Kidney (tissue), 14 donors: ENCODE results near the gene MYH11. TPM values are rescaled to one million over a fixed set of nuclear protein-coding genes. Genes with fewer than 3 reads are reported as not detected.

Experiments
- DNase-seq, 5 donors: peaks; one replicate each; pipeline ENCODE4 v3.0.0-alpha.2; 2013 to 2020
- FAIRE-seq: peaks from 2 replicates; lab custom pipeline; 2012; peaks lifted over from hg19 to GRCh38; lab: Jason Lieb, UNC
- H3K27ac ChIP-seq, 2 donors: one replicate each; pipeline ENCODE4 v1.7.0; 2013; ENCODE audit warnings: low read depth in 2 of 2, low read length in 2 of 2, inconsistent platforms in 1 of 2
- H3K27me3 ChIP-seq: one replicate; pipeline ENCODE4 v1.7.1; 2013; ENCODE audit warnings: low read length, inconsistent platforms; ENCODE audit not compliant: control insufficient read depth, insufficient read depth
- H3K36me3 ChIP-seq, 3 donors: one replicate each; pipeline versions ENCODE4 v1.7.0 to v1.7.1; 2013; ENCODE audit warnings: low read length in 3 of 3, control low read depth in 1 of 3, inconsistent platforms in 1 of 3; ENCODE audit not compliant: insufficient read depth in 3 of 3, control insufficient read depth in 2 of 3
- H3K4me1 ChIP-seq, 3 donors: one replicate each; pipeline versions ENCODE4 v1.7.0 to v1.7.1; 2013; ENCODE audit warnings: low read length in 3 of 3, inconsistent platforms in 1 of 3, low read depth in 1 of 3; ENCODE audit not compliant: control insufficient read depth in 2 of 3, insufficient read depth in 2 of 3
- H3K4me3 ChIP-seq, 3 donors: one replicate each; pipeline versions ENCODE4 v1.7.0 to v1.8.1; 2013; ENCODE audit warnings: low read length in 3 of 3, control low read depth in 1 of 3, inconsistent platforms in 1 of 3
- H3K9ac ChIP-seq, 3 donors: one replicate each; pipeline versions ENCODE4 v1.7.0 to v1.7.1; 2013; ENCODE audit warnings: low read length in 3 of 3, control low read depth in 1 of 3, inconsistent platforms in 1 of 3
- H3K9me3 ChIP-seq, 3 donors: one replicate each; pipeline versions ENCODE4 v1.7.0 to v1.7.1; 2013; ENCODE audit warnings: low read length in 3 of 3, control low read depth in 1 of 3, inconsistent platforms in 1 of 3; ENCODE audit not compliant: control insufficient read depth in 2 of 3, insufficient read depth in 1 of 3
- intact Hi-C: fragments of 100-400 bp; cut with DNase I; formaldehyde crosslinking; loops from one replicate; pipeline ENCODE4 v1.11.1; 2022
- polyA plus RNA-seq: library from polyadenylated mRNA; stranded (reverse); fragments of 350-450 nt; fragmentation: Illumina TruSeq; extraction: RNeasy Lipid Tissue Mini Kit (QIAGEN cat#74804); gene quantifications from one replicate; pipeline ENCODE4 v1.2.3, GENCODE V29; 2014; ENCODE audit warnings: low read depth, low replicate concordance; ENCODE audit not compliant: insufficient read depth
- total RNA-seq: library from RNA; stranded (reverse); fragmentation: NEBNext Ultra II Directional; extraction: Animal tissue kit (Norgen Biotek cat#: 25700); gene quantifications from one replicate; pipeline ENCODE4 v1.2.1, GENCODE V29; 2021
- TF ChIP-seq, protein P1 (sequence below): IDR thresholded peaks from 3 replicates; pipeline ENCODE4 v1.5.1; 2012; ENCODE audit warnings: mild to moderate bottlenecking, moderate library complexity, borderline replicate concordance; ENCODE audit not compliant: insufficient read depth; ENCODE audit errors: extremely low read depth
- donor health status: control.
- donor health status: control.
- donor health status: control.
- donor health status: control.
- donor health status: control.
- donor health status: DM: yes; HTN: yes; CAD: no.
- donor health status: Normal renal cell carcinoma (clear cell type).

Gene MYH11
- total and polyA plus RNA-seq, 2 donors from 2014 or later = 40.2 to 175 TPM

DNA sequence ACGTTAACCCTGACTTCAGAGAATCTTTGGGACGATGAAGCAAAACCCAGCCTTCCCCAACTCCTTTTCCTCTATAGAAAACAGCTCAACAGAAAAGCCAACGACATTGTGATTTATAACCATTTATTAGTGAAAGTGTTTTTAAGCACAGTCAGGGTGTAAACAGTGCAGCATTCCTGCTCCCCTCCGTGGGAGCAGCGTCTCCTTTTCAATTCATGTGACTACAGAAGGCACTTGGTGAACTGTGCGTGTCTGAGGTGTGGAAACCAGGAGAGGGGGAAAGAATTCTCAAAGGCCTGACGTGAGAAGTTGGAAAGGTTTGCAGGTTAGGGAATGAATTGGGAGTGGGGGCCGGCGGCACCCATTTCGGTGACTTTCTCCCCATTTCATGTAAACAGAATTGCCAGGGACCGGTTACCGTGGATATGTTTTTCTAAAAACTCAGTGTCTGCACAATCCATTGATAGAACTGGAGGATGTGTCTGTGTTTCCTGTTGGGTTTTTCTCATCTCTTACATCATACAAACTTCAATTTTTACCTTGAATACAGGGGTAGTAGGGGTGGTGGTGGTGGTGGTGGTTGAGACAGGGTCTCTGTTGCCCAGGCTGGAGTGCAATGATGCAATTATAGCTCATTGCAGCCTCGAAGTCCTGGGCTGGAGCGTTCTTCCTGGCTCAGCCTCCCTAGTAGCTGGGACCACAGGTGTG is 153.6 kb downstream of the MYH11 start:
- peaks cover 2 to 13% (median 3%) of the 10 kb centered on the region in 3 donors for H3K36me3 ChIP-seq
- intact Hi-C loops = no loop called here

DNA sequence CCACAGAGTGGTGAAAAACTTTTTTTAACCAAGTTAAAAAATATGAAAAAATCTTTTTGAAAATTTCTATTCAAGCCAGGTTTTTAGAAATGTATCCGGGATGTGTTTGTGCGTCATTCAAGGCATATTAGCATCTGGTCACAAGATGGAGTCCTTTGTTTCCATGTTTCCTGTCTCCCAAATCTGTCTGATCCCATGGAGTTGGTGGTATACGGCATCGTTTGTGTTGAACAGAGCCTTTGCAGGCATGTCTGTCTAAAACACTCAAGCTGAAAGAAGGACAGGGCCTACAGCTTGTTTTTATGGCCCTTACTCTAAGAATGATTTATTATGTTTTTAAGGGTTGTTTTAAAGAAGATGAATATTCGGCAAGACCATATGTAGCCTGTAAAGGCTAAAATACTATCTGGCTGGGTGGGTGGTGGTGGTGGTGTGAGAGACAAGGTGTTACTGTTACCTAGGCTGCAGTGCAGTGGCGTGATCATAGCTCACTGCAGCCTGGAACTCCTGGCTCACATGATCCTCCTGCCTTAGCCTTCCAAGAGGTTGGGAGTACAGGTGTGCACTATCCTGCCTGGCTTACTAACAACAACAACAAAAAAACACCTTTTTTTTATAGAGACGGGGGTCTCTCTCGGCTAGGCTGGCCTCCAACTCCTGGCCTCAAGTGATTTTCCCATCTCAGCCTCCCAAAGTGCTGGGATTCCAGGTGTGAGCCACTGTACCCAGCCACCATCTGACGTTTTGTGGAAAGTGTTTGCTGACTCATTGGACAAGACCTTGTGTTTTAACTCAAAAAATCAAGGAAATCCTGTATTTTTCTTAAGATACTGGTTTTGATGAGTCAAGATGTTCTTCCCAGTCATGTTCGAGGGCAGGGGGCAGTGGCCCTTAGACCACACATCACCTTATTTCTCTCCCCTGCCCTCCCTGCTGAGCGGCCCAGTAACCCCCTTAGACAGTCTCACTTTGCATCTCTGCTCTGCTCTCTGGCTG is 154.6 kb downstream of the MYH11 start:
- FAIRE-seq (no peak), DNase-seq (peak in 1 of 5 donors; percentile 11)
- Histone ChIP-seq H3K27ac (no peak overlapping the region), H3K9me3 (no peaks in the 10 kb centered on the region), H3K4me1 (no peaks in the 10 kb centered on the region), H3K36me3 (peaks cover 2 to 14% (median 3%) of the 10 kb centered on the region in 3 donors), H3K4me3 (no peak overlapping the region), H3K27me3 (no peaks in the 10 kb centered on the region), H3K9ac (no peak overlapping the region)
- intact Hi-C loops = no loop called here
- TF ChIP-seq, protein P1, sequence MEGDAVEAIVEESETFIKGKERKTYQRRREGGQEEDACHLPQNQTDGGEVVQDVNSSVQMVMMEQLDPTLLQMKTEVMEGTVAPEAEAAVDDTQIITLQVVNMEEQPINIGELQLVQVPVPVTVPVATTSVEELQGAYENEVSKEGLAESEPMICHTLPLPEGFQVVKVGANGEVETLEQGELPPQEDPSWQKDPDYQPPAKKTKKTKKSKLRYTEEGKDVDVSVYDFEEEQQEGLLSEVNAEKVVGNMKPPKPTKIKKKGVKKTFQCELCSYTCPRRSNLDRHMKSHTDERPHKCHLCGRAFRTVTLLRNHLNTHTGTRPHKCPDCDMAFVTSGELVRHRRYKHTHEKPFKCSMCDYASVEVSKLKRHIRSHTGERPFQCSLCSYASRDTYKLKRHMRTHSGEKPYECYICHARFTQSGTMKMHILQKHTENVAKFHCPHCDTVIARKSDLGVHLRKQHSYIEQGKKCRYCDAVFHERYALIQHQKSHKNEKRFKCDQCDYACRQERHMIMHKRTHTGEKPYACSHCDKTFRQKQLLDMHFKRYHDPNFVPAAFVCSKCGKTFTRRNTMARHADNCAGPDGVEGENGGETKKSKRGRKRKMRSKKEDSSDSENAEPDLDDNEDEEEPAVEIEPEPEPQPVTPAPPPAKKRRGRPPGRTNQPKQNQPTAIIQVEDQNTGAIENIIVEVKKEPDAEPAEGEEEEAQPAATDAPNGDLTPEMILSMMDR = no peak

More for the DNA sequence above, 153.6 kb downstream of the MYH11 start:
- Histone ChIP-seq H3K9ac (no peak overlapping the region), H3K9me3 (no peaks in the 10 kb centered on the region), H3K4me3 (no peak overlapping the region), H3K27ac (no peak overlapping the region), H3K27me3 (no peaks in the 10 kb centered on the region), H3K4me1 (no peaks in the 10 kb centered on the region)
- peak in 1 of 5 donors; percentile 19 for DNase-seq
- TF ChIP-seq, protein P1 = no peak
- no peak for FAIRE-seq

DNA sequence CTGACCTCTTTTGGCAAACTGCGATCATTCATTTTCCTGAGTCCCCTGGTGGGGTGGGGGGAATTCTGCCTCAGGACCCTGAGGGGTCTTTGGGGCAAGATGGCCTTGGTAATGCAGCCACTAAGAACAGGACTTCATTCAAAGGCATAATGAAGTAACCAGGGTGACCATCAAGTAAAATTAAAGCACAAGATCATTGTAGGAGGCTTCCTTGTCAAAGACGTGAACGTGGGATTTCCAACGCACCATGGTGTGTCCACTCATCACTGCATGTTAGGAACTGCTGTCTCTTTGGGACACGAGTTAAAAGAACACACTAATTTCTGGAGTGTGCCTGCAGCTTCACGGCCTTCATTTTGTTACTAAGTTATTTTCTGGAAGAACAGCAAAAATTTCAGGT is 155.5 kb downstream of the MYH11 start:
- FAIRE-seq (no peak), DNase-seq (no peak)
- no peaks in the 10 kb centered on the region for H3K4me1 ChIP-seq
- no peak overlapping the region for H3K4me3 ChIP-seq
- TF ChIP-seq, protein P1 = no peak
- intact Hi-C loops = no loop called here
- no peaks in the 10 kb centered on the region for H3K9me3 ChIP-seq
- no peak overlapping the region for H3K9ac ChIP-seq
- H3K27me3 ChIP-seq = no peaks in the 10 kb centered on the region
- no peak overlapping the region for H3K27ac ChIP-seq
- peaks cover 2 to 17% (median 9%) of the 10 kb centered on the region in 3 donors for H3K36me3 ChIP-seq
